HCT116 (cell line): ENCODE measurements around the gene SPEM1. TPM values are rescaled to one million over a fixed set of nuclear protein-coding genes. Genes with fewer than 3 reads are reported as not detected.

Source experiments
- ATAC-seq: fragments of 200-7000 bp; cut with Tn5 transposase; 2 replicates; pipeline ENCODE4 v1.9.1; 2020; ENCODE audit warnings: mild to moderate bottlenecking, moderate library complexity
- BruUV-seq: library from RNA; stranded (reverse); fragments of 400-500 nt; replicated peaks from 2 replicates; lab custom pipeline; 2021; lab: Mats Ljungman, UMichigan
- CTCF ChIA-PET: fragments of 300-600 bp; sonication (Branson Sonifier 250); formaldehyde crosslinking; loops from one replicate; lab custom pipeline; 2021; ENCODE audit warnings: antibody characterized with exemption; lab: Charles Lee
- POLR2A ChIA-PET: fragments of 300-600, 350-600 bp; sonication (Branson Sonifier 250); formaldehyde crosslinking; loops from one replicate; lab custom pipeline; 2021; ENCODE audit warnings: antibody characterized with exemption; lab: Charles Lee
- RAD21 ChIA-PET, 2 experiments: fragments of 300-600 bp; sonication (Branson Sonifier 250); formaldehyde crosslinking; loops; one replicate each; lab custom pipeline; 2023; ENCODE audit warnings: low total read pairs in 2 of 2; ENCODE audit not compliant: uncharacterized antibody in 2 of 2, unreplicated experiment in 2 of 2, low non-redundant PET in 1 of 2; lab: Charles Lee
- DNase-seq: peaks from one replicate; pipeline ENCODE4 v3.0.0-alpha.2; 2010; ENCODE audit warnings: low read depth, low spot score
- H2AFZ ChIP-seq: fragments of 200-600 bp; shearing (Covaris generic), sonication (generic); 2 replicates; pipeline ENCODE4 v1.6.1; 2017; ENCODE audit warnings: low read depth, mixed run types, mixed read lengths, antibody characterized with exemption, low read length; ENCODE audit not compliant: poor library complexity, severe bottlenecking
- H3K27ac ChIP-seq: 2 replicates; pipeline ENCODE4 v1.5.1; 2012; ENCODE audit warnings: low read depth, low read length
- H3K27me3 ChIP-seq: fragments of 200-600 bp; sonication (generic); 2 replicates; pipeline ENCODE4 v1.6.1; 2016; ENCODE audit warnings: mixed run types, low read length, mixed read lengths; ENCODE audit not compliant: insufficient read depth
- H3K36me3 ChIP-seq, 2 experiments: fragments of 200-500 bp in 1 of 2; fragments of 200-600 bp in 1 of 2; sonication (Bioruptor generic) in 1 of 2; sonication (generic) in 1 of 2; 2 replicates each; pipeline versions ENCODE4 v1.5.1 to v1.6.1; 2014 to 2016; ENCODE audit warnings: low read length in 2 of 2, inconsistent platforms in 1 of 2, mixed read lengths in 1 of 2, mixed run types in 1 of 2; ENCODE audit not compliant: insufficient read depth in 2 of 2, control insufficient read depth in 1 of 2
- H3K4me1 ChIP-seq, 2 experiments: fragments of 200-600 bp in 1 of 2; sonication (generic) in 1 of 2; 2 replicates each; pipeline versions ENCODE4 v1.5.1 to v1.6.1; 2012 to 2017; ENCODE audit warnings: low read length in 2 of 2, inconsistent platforms in 1 of 2, mild to moderate bottlenecking in 1 of 2, mixed read lengths in 1 of 2, mixed run types in 1 of 2, moderate library complexity in 1 of 2; ENCODE audit not compliant: insufficient read depth in 2 of 2, control insufficient read depth in 1 of 2
- H3K4me2 ChIP-seq: fragments of 200-600 bp; sonication (generic); 2 replicates; pipeline ENCODE4 v1.6.1; 2017; ENCODE audit warnings: mixed run types, low read length, mixed read lengths
- H3K4me3 ChIP-seq, 2 experiments: fragments of 200-600 bp in 1 of 2; sonication (generic) in 1 of 2; replicated peaks in 1 of 2; 2 replicates each; pipeline ENCODE4 v1.5.1; 2011 to 2016; ENCODE audit warnings: low read length in 2 of 2, control low read depth in 1 of 2, low read depth in 1 of 2, mild to moderate bottlenecking in 1 of 2, mixed read lengths in 1 of 2, mixed run types in 1 of 2
- H3K79me2 ChIP-seq: fragments of 200-600 bp; sonication (generic); 2 replicates; pipeline ENCODE4 v1.6.1; 2017; ENCODE audit warnings: mild to moderate bottlenecking, mixed run types, low read length, moderate library complexity, mixed read lengths; ENCODE audit not compliant: insufficient read depth
- H3K9ac ChIP-seq: fragments of 200-600 bp; sonication (generic); 2 replicates; pipeline ENCODE4 v1.6.1; 2016; ENCODE audit warnings: low read length, mixed read lengths
- H3K9me2 ChIP-seq: fragments of 200-600 bp; sonication (generic), shearing (Covaris generic); 2 replicates; pipeline ENCODE4 v1.6.1; 2017; ENCODE audit warnings: mixed run types, mild to moderate bottlenecking, moderate library complexity; ENCODE audit not compliant: insufficient read depth
- H3K9me3 ChIP-seq, 2 experiments: fragments of 200-500 bp in 1 of 2; fragments of 200-600 bp in 1 of 2; sonication (Bioruptor generic) in 1 of 2; sonication (generic) in 1 of 2; 2 replicates each; pipeline ENCODE4 v1.6.1; 2014 to 2017; ENCODE audit warnings: low read length in 2 of 2, mixed read lengths in 2 of 2, inconsistent platforms in 1 of 2, low read depth in 1 of 2, mild to moderate bottlenecking in 1 of 2, mixed run types in 1 of 2, moderate library complexity in 1 of 2; ENCODE audit not compliant: control insufficient read depth in 1 of 2, insufficient read depth in 1 of 2
- H4K20me1 ChIP-seq: fragments of 200-600 bp; sonication (generic), shearing (Covaris generic); 2 replicates; pipeline ENCODE4 v1.6.1; 2017; ENCODE audit warnings: mixed run types, mild to moderate bottlenecking, moderate library complexity; ENCODE audit not compliant: insufficient read depth
- ELF1 ChIP-seq: IDR thresholded peaks from 2 replicates; pipeline ENCODE4 v1.6.1; 2012; ENCODE audit warnings: low read depth, borderline replicate concordance
- EZH2 ChIP-seq: fragments of 200-600 bp; sonication (generic); IDR thresholded peaks from 2 replicates; pipeline ENCODE4 v1.6.1; 2017; ENCODE audit warnings: antibody characterized with exemption, mixed run types
- EZH2phosphoT487 ChIP-seq: fragments of 200-600 bp; IDR thresholded peaks from 2 replicates; pipeline ENCODE4 v1.6.1; 2018; ENCODE audit warnings: antibody characterized with exemption, borderline replicate concordance
- FOSL1 ChIP-seq: IDR thresholded peaks from 2 replicates; pipeline ENCODE4 v1.6.1; 2012; ENCODE audit warnings: low read depth
- POLR2A ChIP-seq: IDR thresholded peaks from 2 replicates; pipeline ENCODE4 v1.7.0; 2011; ENCODE audit warnings: borderline replicate concordance; ENCODE audit not compliant: insufficient read depth, insufficient read length; ENCODE audit errors: extremely low read depth
- RAD21 ChIP-seq: IDR thresholded peaks from 2 replicates; pipeline ENCODE4 v1.6.1; 2012; ENCODE audit warnings: low read depth, mild to moderate bottlenecking
- TCF7L2 ChIP-seq: IDR thresholded peaks from 2 replicates; pipeline ENCODE4 v1.7.0; 2011; ENCODE audit warnings: borderline replicate concordance, inconsistent platforms; ENCODE audit not compliant: insufficient read depth, insufficient read length; ENCODE audit errors: extremely low read depth
- YY1 ChIP-seq: IDR thresholded peaks from 2 replicates; pipeline ENCODE4 v1.6.1; 2011; ENCODE audit warnings: low read length, low read depth, moderate library complexity, mild to moderate bottlenecking; ENCODE audit not compliant: insufficient replicate concordance; ENCODE audit errors: extremely low read depth
- ZNF274 ChIP-seq: fragments of 200-500 bp; sonication (Bioruptor generic); IDR thresholded peaks from 2 replicates; pipeline ENCODE4 v1.6.1; 2014; ENCODE audit warnings: mild to moderate bottlenecking, low read depth, low read length, inconsistent platforms
- intact Hi-C: fragments of 100-400 bp; cut with micrococcal nuclease; formaldehyde crosslinking; loops from 2 replicates; pipeline ENCODE4 v1.10.0; 2022
- total RNA-seq: library from RNA; stranded (reverse); gene quantifications from one replicate; pipeline ENCODE4 v1.2.1, GENCODE V29; 2021; ENCODE audit not compliant: unreplicated experiment
- TF ChIP-seq, protein P1 (sequence below): IDR thresholded peaks from 2 replicates; pipeline ENCODE4 v1.6.1; 2012; ENCODE audit warnings: low read depth
- TF ChIP-seq, protein P2 (sequence below): IDR thresholded peaks from 2 replicates; pipeline ENCODE4 v1.6.1; 2012

Gene SPEM1
- total RNA-seq, 1 experiment from 2014 or later, result 0.32 TPM

DNA sequence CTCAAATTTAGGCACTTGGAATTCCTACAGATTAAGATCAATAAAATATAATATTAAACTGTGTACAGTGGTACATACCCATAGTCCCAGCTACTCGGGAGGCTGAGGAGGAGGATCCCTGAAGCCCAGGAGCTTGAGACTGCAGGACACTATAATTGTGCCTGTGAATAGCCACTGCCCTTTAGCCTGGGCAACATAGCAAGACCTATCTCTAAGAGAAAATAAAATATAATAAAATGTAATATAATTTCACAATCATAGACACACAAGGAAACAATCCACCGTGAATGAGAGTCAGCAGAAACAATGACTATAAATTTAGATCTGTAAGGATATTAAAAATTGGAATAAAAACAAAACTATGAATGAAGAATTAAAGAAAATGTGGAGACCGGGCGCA, 49.3 kb upstream of the SPEM1 start (continued):
- TF ChIP-seq YY1 (no peak), FOSL1 (no peak), EZH2 (no peak), ZNF274 (no peak), EZH2phosphoT487 (no peak)
- TF ChIP-seq, protein P1, sequence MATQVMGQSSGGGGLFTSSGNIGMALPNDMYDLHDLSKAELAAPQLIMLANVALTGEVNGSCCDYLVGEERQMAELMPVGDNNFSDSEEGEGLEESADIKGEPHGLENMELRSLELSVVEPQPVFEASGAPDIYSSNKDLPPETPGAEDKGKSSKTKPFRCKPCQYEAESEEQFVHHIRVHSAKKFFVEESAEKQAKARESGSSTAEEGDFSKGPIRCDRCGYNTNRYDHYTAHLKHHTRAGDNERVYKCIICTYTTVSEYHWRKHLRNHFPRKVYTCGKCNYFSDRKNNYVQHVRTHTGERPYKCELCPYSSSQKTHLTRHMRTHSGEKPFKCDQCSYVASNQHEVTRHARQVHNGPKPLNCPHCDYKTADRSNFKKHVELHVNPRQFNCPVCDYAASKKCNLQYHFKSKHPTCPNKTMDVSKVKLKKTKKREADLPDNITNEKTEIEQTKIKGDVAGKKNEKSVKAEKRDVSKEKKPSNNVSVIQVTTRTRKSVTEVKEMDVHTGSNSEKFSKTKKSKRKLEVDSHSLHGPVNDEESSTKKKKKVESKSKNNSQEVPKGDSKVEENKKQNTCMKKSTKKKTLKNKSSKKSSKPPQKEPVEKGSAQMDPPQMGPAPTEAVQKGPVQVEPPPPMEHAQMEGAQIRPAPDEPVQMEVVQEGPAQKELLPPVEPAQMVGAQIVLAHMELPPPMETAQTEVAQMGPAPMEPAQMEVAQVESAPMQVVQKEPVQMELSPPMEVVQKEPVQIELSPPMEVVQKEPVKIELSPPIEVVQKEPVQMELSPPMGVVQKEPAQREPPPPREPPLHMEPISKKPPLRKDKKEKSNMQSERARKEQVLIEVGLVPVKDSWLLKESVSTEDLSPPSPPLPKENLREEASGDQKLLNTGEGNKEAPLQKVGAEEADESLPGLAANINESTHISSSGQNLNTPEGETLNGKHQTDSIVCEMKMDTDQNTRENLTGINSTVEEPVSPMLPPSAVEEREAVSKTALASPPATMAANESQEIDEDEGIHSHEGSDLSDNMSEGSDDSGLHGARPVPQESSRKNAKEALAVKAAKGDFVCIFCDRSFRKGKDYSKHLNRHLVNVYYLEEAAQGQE, result no peak
- TF ChIP-seq, protein P2, sequence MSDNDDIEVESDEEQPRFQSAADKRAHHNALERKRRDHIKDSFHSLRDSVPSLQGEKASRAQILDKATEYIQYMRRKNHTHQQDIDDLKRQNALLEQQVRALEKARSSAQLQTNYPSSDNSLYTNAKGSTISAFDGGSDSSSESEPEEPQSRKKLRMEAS, result no peak

DNA sequence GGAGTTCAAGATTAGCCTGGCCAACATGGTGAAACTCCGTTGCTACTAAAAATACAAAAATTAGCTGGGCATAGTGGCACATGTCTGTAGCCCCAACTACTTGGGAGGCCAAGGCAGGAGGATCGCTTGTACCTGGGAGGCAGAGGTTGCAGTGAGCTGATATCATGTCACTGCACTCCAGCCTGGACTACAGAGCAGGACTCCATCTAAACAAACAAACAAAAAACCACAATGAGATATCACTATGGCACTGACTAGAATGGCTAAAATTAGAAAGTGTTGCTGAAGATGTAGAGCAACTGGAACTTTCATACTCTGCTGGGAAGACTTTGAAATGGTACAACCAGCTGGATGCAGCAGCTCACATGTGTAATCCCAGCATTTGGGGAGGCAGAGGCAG, 45.8 kb upstream of the SPEM1 start:
- Histone ChIP-seq H2AFZ (no peak overlapping the region), H3K9ac (no peak overlapping the region), H3K27me3 (no peaks in the 10 kb centered on the region), H3K4me1 (no peaks in the 10 kb centered on the region), H4K20me1 (no peaks in the 10 kb centered on the region), H3K36me3 (no peaks in the 10 kb centered on the region), H3K9me2 (no peaks in the 10 kb centered on the region), H3K4me2 (no peak overlapping the region), H3K27ac (no peak overlapping the region), H3K79me2 (no peaks in the 10 kb centered on the region), H3K9me3 (0 out of 4 replicates have a peak, but pooled peaks cover 0 to 3% of the 10 kb centered on the region in 2 experiments), H3K4me3 (no peak overlapping the region)
- ATAC-seq (0 out of 2 replicates have a peak, but pooled peaks have one; percentile 17), DNase-seq (no peak)
- TF ChIP-seq POLR2A, result no peak
- TF ChIP-seq RAD21, result no peak
- TF ChIP-seq EZH2phosphoT487, result no peak
- TF ChIP-seq ELF1, result no peak
- no peak for TF ChIP-seq FOSL1
- TF ChIP-seq TCF7L2, result no peak
- ChIA-PET RAD21 (no interaction called here), POLR2A (no interaction called here), CTCF (no interaction called here)
- intact Hi-C loops, result no loop called here
- no TSS peak for BruUV-seq
